CD14-positive monocyte (primary cell): ENCODE measurements around the gene MRPS24. TPM values are rescaled to one million over a fixed set of nuclear protein-coding genes. Genes with fewer than 3 reads are reported as not detected.

Source experiments
- DNase-seq, 3 donors: peaks; one replicate each; pipeline ENCODE4 v3.0.0-alpha.2; 2011 to 2022
- H2AFZ ChIP-seq: 2 replicates; pipeline ENCODE4 v1.6.0; 2012; ENCODE audit warnings: mild to moderate bottlenecking, low read depth, low read length, inconsistent platforms; ENCODE audit not compliant: insufficient read depth, poor library complexity, severe bottlenecking
- H3K27ac ChIP-seq, 2 donors: 1 replicate in 1 of 2; 2 replicates in 1 of 2; pipeline ENCODE4 v1.5.1; 2012 to 2013; ENCODE audit warnings: low read length in 2 of 2, control low read depth in 1 of 2, inconsistent platforms in 1 of 2, low read depth in 1 of 2, mild to moderate bottlenecking in 1 of 2
- H3K27me3 ChIP-seq, 2 donors: one replicate each; pipeline versions ENCODE4 v1.6.0 to v1.6.1; 2011 to 2013; ENCODE audit warnings: low read length in 2 of 2; ENCODE audit not compliant: control insufficient read depth in 2 of 2, insufficient read depth in 2 of 2
- H3K36me3 ChIP-seq, 2 donors: replicated peaks in 1 of 2; 1 replicate in 1 of 2; 2 replicates in 1 of 2; pipeline versions ENCODE4 v1.5.1 to v1.6.1; 2012 to 2013; ENCODE audit warnings: low read length in 2 of 2, control low read depth in 1 of 2, inconsistent platforms in 1 of 2, mild to moderate bottlenecking in 1 of 2; ENCODE audit not compliant: insufficient read depth in 2 of 2, control insufficient read depth in 1 of 2
- H3K4me1 ChIP-seq, 2 donors: 1 replicate in 1 of 2; 2 replicates in 1 of 2; pipeline versions ENCODE4 v1.5.1 to v1.6.1; 2012 to 2013; ENCODE audit warnings: low read length in 2 of 2, control low read depth in 1 of 2, inconsistent platforms in 1 of 2, mild to moderate bottlenecking in 1 of 2, moderate library complexity in 1 of 2; ENCODE audit not compliant: insufficient read depth in 2 of 2, control insufficient read depth in 1 of 2
- H3K4me2 ChIP-seq: replicated peaks from 2 replicates; pipeline ENCODE3; 2012; ENCODE audit warnings: low read length, moderate library complexity, mild to moderate bottlenecking; ENCODE audit not compliant: poor library complexity, severe bottlenecking; ENCODE audit errors: extremely low read depth
- H3K4me3 ChIP-seq, 3 experiments: fragments of 200-600 bp in 1 of 3; sonication (generic) in 1 of 3; replicated peaks in 1 of 3; 1 replicate in 2 of 3; 2 replicates in 1 of 3; pipeline ENCODE4 v1.5.1; 2011 to 2013; ENCODE audit warnings: low read length in 3 of 3, mild to moderate bottlenecking in 3 of 3, control low read depth in 2 of 3, low read depth in 2 of 3, inconsistent platforms in 1 of 3, moderate library complexity in 1 of 3
- H3K79me2 ChIP-seq: 2 replicates; pipeline ENCODE4 v1.6.0; 2012; ENCODE audit warnings: mild to moderate bottlenecking, control low read depth, inconsistent platforms, low read length, moderate library complexity; ENCODE audit not compliant: insufficient read depth
- H3K9ac ChIP-seq: 2 replicates; pipeline ENCODE4 v1.6.0; 2017; ENCODE audit warnings: low read length, mild to moderate bottlenecking; ENCODE audit not compliant: insufficient read depth, poor library complexity, severe bottlenecking
- H3K9me3 ChIP-seq, 2 donors: replicated peaks in 1 of 2; 1 replicate in 1 of 2; 2 replicates in 1 of 2; pipeline versions ENCODE4 v1.5.1 to v1.6.1; 2012 to 2013; ENCODE audit warnings: low read length in 2 of 2, control low read depth in 1 of 2; ENCODE audit not compliant: control insufficient read depth in 1 of 2, insufficient read depth in 1 of 2
- H4K20me1 ChIP-seq: 2 replicates; pipeline ENCODE4 v1.6.0; 2012; ENCODE audit warnings: mild to moderate bottlenecking, low read length, control low read depth, moderate library complexity; ENCODE audit not compliant: insufficient read depth
- H3K27ac Mint-ChIP-seq, 7 donors: one replicate each; pipeline ENCODE4 v1.8.0; 2020; ENCODE audit warnings: mild to moderate bottlenecking in 7 of 7, mixed read lengths in 7 of 7, moderate library complexity in 6 of 7, inconsistent platforms in 2 of 7
- H3K27me3 Mint-ChIP-seq, 3 donors: one replicate each; pipeline ENCODE4 v1.8.0; 2021 to 2022; ENCODE audit warnings: low read depth in 3 of 3, mild to moderate bottlenecking in 3 of 3, mixed read lengths in 3 of 3, moderate library complexity in 3 of 3, inconsistent platforms in 1 of 3
- H3K36me3 Mint-ChIP-seq, 2 donors: one replicate each; pipeline ENCODE4 v1.8.0; 2020; ENCODE audit warnings: mixed read lengths in 2 of 2, inconsistent platforms in 1 of 2, mild to moderate bottlenecking in 1 of 2
- H3K4me1 Mint-ChIP-seq: one replicate; pipeline ENCODE4 v1.8.0; 2020; ENCODE audit warnings: mild to moderate bottlenecking, mixed read lengths
- H3K4me3 Mint-ChIP-seq, 2 donors: one replicate each; pipeline ENCODE4 v1.8.0; 2020; ENCODE audit warnings: mild to moderate bottlenecking in 2 of 2, mixed read lengths in 2 of 2, moderate library complexity in 1 of 2
- H3K9me3 Mint-ChIP-seq, 7 donors: one replicate each; pipeline ENCODE4 v1.8.0; 2020 to 2022; ENCODE audit warnings: mixed read lengths in 7 of 7, mild to moderate bottlenecking in 6 of 7, moderate library complexity in 6 of 7, inconsistent platforms in 2 of 7
- WGBS: methylation state at CpG from one replicate; pipeline ENCODE4 v1.1.5; 2013; ENCODE audit warnings: missing lambda C conversion rate; ENCODE audit not compliant: insufficient coverage; 5-methylcytosine and 5-hydroxymethylcytosine counted together
- intact Hi-C, 2 donors: fragments of 100-400 bp; cut with micrococcal nuclease; formaldehyde crosslinking; loops; one replicate each; pipeline versions ENCODE4 v1.15.0 to v1.15.1; 2023
- polyA plus RNA-seq, 3 donors: library from polyadenylated mRNA; depleted of rRNA in 1 of 3; unstranded in 2 of 3; stranded (reverse) in 1 of 3; fragments of 300-500 nt in 2 of 3; fragments of >200 nt in 1 of 3; fragmentation: Illumina TruSeq in 2 of 3; gene quantifications; 1 replicate in 2 of 3; 2 replicates in 1 of 3; pipeline ENCODE4 v1.2.3, GENCODE V29; 2012 to 2021
- TF ChIP-seq, protein P1 (sequence below): fragments of 200-600 bp; IDR thresholded peaks from one replicate; pipeline ENCODE4 v1.8.0; 2022; ENCODE audit warnings: antibody characterized with exemption, mild to moderate bottlenecking

MRPS24 gene
- polyA plus RNA-seq, 3 donors = 79.2 to 112 (median 112) TPM

DNA sequence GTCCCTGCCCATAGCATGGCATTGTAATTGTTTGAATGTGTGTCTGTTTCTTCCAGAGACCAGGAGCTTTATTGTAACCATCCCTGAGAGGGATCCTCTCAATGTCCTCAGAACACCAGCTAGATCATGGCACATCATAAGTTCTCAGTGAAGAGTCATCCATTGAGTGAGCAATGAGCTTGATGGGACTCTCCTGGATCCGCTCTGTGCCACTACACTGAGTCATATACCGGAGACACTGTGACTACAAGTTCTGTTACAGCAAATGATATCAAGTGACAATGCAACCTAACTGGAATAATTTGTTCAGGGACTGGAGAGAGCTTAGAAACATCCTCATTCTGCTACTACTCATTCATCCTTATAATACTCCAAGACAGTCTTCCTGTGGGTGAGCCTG lies 25.1 kb downstream of the MRPS24 start:
- Histone ChIP-seq H3K27ac (no peak overlapping the region), H3K36me3 (no peaks in the 10 kb centered on the region), H2AFZ (no peak overlapping the region), H3K79me2 (no peaks in the 10 kb centered on the region), H4K20me1 (no peaks in the 10 kb centered on the region), H3K4me2 (no peak overlapping the region), H3K9ac (no peak overlapping the region), H3K27me3 (peaks cover 0 to 8% of the 10 kb centered on the region in 2 donors), H3K4me3 (no peak overlapping the region), H3K4me1 (no peaks in the 10 kb centered on the region), H3K9me3 (no peaks in the 10 kb centered on the region)
- no peak overlapping the region for H3K4me3 Mint-ChIP-seq
- H3K9me3 Mint-ChIP-seq = no peaks in the 10 kb centered on the region
- H3K27ac Mint-ChIP-seq = no peak overlapping the region
- H3K36me3 Mint-ChIP-seq = no peaks in the 10 kb centered on the region
- H3K27me3 Mint-ChIP-seq = peaks cover 13 to 25% (median 14%) of the 10 kb centered on the region in 3 donors
- peak in 1 of 3 donors; percentile 36 for DNase-seq
- no peaks in the 10 kb centered on the region for H3K4me1 Mint-ChIP-seq
- TF ChIP-seq, protein P1, sequence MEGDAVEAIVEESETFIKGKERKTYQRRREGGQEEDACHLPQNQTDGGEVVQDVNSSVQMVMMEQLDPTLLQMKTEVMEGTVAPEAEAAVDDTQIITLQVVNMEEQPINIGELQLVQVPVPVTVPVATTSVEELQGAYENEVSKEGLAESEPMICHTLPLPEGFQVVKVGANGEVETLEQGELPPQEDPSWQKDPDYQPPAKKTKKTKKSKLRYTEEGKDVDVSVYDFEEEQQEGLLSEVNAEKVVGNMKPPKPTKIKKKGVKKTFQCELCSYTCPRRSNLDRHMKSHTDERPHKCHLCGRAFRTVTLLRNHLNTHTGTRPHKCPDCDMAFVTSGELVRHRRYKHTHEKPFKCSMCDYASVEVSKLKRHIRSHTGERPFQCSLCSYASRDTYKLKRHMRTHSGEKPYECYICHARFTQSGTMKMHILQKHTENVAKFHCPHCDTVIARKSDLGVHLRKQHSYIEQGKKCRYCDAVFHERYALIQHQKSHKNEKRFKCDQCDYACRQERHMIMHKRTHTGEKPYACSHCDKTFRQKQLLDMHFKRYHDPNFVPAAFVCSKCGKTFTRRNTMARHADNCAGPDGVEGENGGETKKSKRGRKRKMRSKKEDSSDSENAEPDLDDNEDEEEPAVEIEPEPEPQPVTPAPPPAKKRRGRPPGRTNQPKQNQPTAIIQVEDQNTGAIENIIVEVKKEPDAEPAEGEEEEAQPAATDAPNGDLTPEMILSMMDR = no peak
- intact Hi-C loops = no loop called here
- WGBS = no CpG with 5 or more reads among the region's 2 CpGs

DNA sequence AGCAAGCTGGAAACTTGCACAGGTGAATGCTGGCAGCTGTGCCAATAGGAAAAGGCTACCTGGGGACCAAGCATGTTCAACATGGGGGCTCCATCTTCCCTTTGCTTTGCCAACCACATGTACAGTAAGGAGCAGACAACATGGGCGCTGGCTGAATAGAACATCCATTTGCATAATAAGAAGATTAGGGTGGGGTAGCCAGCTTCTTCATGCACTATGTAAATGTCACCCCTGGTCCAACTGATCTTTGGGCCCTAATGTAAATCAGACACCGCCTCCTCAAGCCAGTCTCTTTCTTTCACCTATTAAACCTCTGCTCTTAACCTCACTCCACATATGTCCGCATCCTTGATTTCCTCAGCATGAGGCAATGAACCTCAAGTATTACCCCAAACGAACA lies 26.0 kb downstream of the MRPS24 start:
- intact Hi-C loops = no loop called here
- H3K27ac ChIP-seq = no peak overlapping the region
- Mint-ChIP-seq H3K4me3 (no peak overlapping the region), H3K27me3 (peaks cover 10 to 22% (median 10%) of the 10 kb centered on the region in 3 donors), H3K36me3 (no peaks in the 10 kb centered on the region), H3K27ac (no peak overlapping the region), H3K4me1 (peaks cover 6% of the 10 kb centered on the region), H3K9me3 (no peaks in the 10 kb centered on the region)
- H3K9ac ChIP-seq = no peak overlapping the region
- no peak overlapping the region for H2AFZ ChIP-seq
- H3K79me2 ChIP-seq = no peaks in the 10 kb centered on the region
- H3K4me2 ChIP-seq = no peak overlapping the region
- peaks cover 0 to 3% of the 10 kb centered on the region in 2 donors for H3K27me3 ChIP-seq
- no peaks in the 10 kb centered on the region for H3K9me3 ChIP-seq
- 100% methylated on average over 3 of the region's 4 CpGs for WGBS
- H3K4me3 ChIP-seq = no peak overlapping the region
- peaks cover 4% of the 10 kb centered on the region in 2 donors for H3K4me1 ChIP-seq
- DNase-seq = no peak
- no peaks in the 10 kb centered on the region for H4K20me1 ChIP-seq
- TF ChIP-seq, protein P1 = no peak
- H3K36me3 ChIP-seq = no peaks in the 10 kb centered on the region
